GM18873 (cell line): Measurements from ENCODE around the gene CPNE4.
"Not testable (repeated sequence)": the region's sequence is repeated elsewhere in the genome, so short reads cannot be mapped to it uniquely, and the experiment has no call there.

Source experiments
- ATAC-seq: cut with Tn5 transposase; IDR thresholded peaks from one replicate; pipeline ENCODE4 v1.9.1; 2021; ENCODE audit warnings: mild to moderate bottlenecking, moderate library complexity, moderate number of reproducible peaks; ENCODE audit not compliant: unreplicated experiment, low FRiP score

Gene CPNE4

DNA sequence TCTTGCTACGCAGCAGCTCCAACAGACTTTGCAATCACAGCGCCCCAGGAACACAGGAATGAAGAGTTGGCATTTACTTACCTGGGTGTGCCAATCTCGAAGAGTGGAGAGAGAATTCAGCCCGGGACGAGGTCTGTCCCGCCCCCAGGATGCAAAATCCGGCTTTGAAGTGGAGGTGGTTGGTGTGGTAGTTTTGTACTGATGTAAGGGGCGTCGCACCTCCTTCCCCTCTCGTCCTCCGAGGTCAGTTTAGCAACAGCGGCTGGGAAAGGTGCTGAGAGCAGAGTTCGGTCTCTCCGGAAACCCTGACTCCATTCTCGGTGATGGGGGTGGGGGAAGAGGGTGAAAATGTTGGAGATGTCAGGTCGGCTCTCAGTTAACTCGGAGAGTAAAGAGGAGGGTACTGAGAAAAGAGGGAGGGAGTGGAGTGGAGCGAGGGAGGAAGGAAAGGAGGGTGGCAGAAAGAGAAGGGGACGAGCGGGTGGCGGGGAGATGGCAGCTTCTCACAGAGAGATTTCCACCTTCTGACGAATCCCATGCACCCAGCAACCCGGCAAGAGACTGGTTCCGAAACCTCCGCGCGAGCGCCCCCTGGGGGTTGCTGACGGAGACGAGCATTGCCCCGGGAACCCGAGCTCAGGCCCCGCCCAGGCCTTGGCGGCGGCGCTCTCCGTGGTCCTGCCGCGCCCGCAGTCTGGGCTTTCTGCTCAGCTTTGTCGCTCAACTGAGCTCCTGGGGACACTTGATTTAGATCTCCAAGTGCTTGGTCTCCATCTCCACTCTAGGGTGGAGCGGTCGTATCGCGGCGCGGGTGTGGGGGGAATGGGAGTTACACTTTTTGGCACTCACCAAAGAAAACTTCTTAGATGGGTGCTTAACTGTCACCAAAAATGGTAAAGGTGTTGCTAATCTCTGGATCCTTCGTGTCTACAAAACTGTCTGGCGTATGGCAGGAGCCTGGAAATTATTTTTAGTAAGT, at the start of gene CPNE4:
Gene CPNE4, minus strand, starts transcription at position 529 of the 979 bp plus-strand sequence.
- no peak for ATAC-seq

DNA sequence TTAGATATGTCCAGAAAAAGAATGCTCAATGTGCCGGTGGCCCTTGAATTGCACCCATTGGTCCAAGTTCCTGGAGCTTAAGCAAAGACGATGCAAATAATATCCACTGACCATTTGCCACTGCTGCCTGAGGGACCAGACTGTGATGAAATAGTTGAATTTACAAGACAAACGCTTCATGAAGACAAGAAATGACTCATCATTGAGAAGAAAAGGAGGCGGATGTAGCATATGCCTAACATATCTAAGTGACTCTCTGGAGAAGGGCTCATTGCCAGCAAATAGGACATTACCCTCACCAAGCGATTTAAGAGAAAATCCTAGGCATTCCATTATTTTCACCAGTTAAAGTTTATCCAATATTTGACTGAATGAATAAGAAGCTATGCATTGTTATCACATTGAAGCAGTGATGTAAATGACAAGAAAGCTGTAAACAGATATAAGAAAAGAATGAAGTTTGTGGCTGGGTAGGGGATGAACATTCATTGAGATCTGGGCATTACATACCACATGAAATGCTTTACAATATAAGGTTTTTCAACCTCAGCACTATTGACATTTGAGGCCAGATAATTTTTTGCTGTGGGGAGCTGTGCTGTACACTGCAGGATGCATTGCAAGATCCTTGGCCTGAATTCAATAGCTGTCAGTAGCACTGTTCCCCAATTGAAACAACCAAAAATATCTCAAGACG, 48.9 kb upstream of the CPNE4 start:
- no peak for ATAC-seq

- ATAC-seq: no peak
These were observed 48.3 kb upstream of the CPNE4 start for GRCh38 chr3:132083159-132083558.

GRCh38 chr3:132079147-132079546, 44.3 kb upstream of the CPNE4 start:
- no peak for ATAC-seq

DNA sequence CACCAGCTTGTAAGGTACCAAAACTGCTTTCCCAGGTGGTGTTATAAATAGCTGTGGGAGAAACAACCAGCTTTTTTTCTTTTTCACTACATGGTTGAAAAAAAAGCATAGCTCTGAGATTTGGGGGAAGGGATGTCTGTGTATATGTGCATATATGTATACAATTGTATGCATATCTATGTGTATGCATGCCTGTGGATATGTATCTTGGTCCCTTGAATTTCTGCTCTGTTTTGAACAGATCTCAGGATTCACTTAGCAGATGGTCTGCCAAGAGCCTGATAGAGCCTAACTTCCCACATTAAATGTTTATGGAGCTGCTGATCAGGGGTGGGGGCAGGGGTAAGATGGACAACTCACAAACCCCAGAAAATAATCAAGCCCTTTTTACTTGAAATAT, 39.0 kb upstream of the CPNE4 start:
- no peak for ATAC-seq

DNA sequence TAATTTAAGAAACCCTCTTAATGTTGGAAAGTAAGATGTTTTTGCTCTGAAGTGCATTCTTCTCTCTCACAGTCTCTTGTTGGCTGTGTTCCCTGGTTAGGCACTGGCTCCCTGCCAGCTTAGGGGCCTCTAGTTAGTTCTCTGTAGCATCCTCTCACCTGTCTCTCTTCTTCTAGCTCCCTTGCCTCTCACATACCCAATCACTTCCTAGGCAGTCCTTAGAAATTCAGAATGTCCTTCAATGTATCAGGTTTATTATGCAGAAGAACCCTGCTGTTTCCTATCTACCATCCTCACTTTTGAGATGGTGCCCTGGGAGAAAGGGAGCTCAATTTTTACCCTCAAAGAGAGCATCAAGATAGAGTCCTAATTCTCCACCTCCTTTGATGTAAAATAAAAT, 36.2 kb upstream of the CPNE4 start:
- ATAC-seq: no peak

DNA sequence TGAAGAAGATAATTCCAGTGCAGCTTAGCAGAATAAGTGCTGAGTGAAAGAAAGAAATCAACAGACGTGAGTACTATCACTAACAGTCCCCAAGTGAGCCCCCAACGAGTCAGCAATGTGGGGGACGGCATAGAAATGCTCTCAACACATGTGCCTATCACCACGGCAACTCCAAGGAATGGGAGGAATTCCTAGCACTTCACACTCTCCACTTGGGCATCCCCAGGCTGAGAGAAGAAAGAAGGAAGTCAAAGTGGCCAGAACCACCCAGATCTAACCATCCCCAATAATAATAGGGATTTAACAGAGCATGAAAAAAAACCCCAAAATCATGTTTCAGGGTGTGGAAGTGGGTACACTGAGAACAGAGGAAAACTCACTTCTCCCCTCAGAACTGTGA, 29.3 kb upstream of the CPNE4 start:
- ATAC-seq: no peak

DNA sequence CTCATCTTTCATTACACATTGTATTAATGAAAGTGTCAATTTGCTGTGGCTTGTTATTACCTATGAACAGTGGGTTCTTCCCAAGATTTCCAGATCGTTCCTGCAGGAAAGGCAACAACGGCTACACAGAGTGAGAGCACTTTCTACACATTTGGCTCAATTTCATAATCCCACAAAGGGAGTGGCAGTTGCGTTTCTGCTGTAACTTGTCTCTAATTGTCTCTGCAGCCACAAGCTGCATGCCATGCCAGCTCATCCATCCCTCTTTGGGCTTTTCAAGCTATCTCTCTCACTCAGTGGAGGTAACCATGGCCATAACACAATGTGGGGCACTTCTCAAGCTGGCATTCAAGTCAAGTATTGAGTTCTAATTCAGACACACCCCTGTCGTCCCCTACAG, 27.7 kb upstream of the CPNE4 start:
- no peak for ATAC-seq

DNA sequence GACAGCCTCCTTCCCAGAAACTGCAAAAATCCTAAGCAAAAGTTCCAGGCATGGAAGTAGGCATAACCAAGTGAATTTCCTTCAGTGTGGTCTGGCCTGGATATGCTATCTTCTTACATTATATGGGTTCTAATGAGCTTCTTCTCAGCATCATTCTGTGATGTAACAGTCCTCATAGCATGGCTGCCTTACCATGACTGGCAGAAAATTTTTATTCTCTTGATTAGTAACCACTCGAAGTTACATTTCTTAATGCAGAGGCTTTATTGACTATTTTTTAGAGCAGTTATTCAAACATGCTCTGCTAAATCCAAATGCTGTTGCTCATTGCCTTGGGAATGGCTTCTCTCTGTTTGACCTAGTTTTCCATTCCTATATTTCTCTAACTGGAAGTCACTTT, 21.1 kb upstream of the CPNE4 start:
- ATAC-seq: no peak

DNA sequence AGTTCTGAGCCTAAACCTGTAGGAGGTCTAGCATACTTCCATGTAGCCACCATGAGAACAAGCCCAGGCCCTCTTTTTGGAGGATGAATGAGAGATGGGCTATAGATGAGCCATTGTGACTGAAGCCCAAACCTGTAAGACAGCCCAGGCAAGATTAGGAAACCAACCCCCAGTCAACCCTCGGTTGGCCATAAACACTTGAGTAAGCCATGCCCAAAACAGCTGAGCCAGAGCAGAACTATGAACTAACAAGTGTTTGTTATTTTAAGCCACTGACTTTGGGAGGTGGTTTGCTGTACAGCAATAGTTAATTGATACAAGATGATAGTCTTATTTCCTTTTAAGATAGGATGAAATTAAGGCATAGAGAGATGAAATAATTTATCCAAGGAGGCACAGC, 12.4 kb upstream of the CPNE4 start:
- no peak for ATAC-seq

GRCh38 chr3:132044874-132045273, 10.1 kb upstream of the CPNE4 start:
- ATAC-seq: not testable (repeated sequence)

DNA sequence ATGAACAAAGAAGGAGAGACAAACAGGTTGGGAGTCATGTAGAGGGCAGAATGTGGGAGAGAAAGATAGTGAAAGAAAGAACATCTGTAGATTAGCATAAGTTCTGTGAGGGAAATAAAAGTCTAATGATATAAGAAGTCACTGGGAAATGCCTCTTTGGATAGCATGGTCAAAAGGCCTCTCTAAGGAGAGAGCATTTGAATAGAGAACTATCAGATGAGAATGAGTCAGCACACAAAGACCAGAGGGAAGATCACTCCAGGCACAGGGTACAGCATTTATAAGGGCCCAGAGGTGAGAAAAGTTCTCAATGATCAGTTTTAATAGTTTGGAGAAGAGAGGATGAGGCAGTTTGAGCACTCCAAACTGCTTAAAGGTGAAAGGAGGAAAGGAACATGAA, 7.9 kb upstream of the CPNE4 start:
- ATAC-seq: no peak

GRCh38 chr3:132038198-132038825, 3.5 kb upstream of the CPNE4 start:
- no peak for ATAC-seq

GRCh38 chr3:132037581-132037980, 2.8 kb upstream of the CPNE4 start:
- ATAC-seq: no peak

- no peak for ATAC-seq
These were observed 2.2 kb upstream of the CPNE4 start for GRCh38 chr3:132037056-132037455.

- no peak for ATAC-seq
These were observed 723 bp downstream of the CPNE4 start for GRCh38 chr3:132034097-132034485.

GRCh38 chr3:132033471-132033870, 1.3 kb downstream of the CPNE4 start:
- no peak for ATAC-seq

GRCh38 chr3:132032959-132033358, 1.9 kb downstream of the CPNE4 start:
- ATAC-seq: no peak

GRCh38 chr3:132029182-132029902, 5.5 kb downstream of the CPNE4 start:
- ATAC-seq: no peak

- ATAC-seq: no peak
These were observed 11.9 kb downstream of the CPNE4 start for GRCh38 chr3:132022914-132023313.

DNA sequence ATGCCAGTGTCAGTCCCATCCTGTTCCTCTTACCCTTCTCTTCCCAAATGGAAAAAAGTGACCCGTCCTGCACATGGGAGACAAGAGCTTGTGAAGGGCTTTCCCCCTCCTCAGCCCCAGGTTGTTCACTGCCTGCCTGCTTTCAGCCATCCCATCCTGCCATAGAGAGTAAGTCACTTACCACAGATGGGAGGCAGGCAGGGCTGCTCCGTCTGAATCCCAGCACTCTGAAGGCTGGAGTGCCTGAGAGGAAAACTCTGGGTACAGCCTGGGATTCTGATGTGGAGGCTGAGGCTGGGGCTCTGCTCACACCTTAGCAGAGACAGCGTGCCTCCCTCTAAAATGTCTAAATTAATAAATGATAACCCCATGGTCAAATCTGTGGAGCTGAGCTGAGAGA, 14.8 kb downstream of the CPNE4 start:
- no peak for ATAC-seq
